GM12873 (cell line): Measurements from ENCODE around the gene UTP11.

Experiments
- CTCF ChIP-seq: IDR thresholded peaks from 2 replicates; pipeline ENCODE4 v1.5.1; 2012; ENCODE audit warnings: low read depth, mild to moderate bottlenecking, moderate library complexity, low read length, control low read depth; ENCODE audit not compliant: insufficient read depth; ENCODE audit errors: missing control alignments

UTP11 gene

GRCh38 chr1:38006008-38006828, 6.3 kb upstream of the UTP11 start:
- no peak for TF ChIP-seq CTCF

- TF ChIP-seq CTCF = no peak
Observed at GRCh38 chr1:38009088-38009840, 3.3 kb upstream of the UTP11 start.

- TF ChIP-seq CTCF = no peak
Observed at GRCh38 chr1:38009841-38010180, 2.7 kb upstream of the UTP11 start.

GRCh38 chr1:38013227-38013622, 691 bp downstream of the UTP11 start:
- no peak for TF ChIP-seq CTCF

GRCh38 chr1:38014171-38014570, 1.6 kb downstream of the UTP11 start:
- no peak for TF ChIP-seq CTCF

- TF ChIP-seq CTCF = no peak
Observed at GRCh38 chr1:38014724-38015424, 2.3 kb downstream of the UTP11 start.
